Smooth muscle cell (in vitro differentiated cells): Measurements from ENCODE around the gene ZHX3. TPM values are rescaled to one million over a fixed set of nuclear protein-coding genes. Genes with fewer than 3 reads are reported as not detected.

Experiments used
- DNase-seq: peaks from one replicate; lab custom pipeline; 2025; ENCODE audit not compliant: unreplicated experiment; lab: John Stamatoyannopoulos, UW
- H2AFZ ChIP-seq: fragments of 200-600 bp; sonication (generic); 2 replicates; pipeline ENCODE4 v1.6.0; 2016; ENCODE audit warnings: antibody characterized with exemption, low read depth, mild to moderate bottlenecking
- H3F3A ChIP-seq: fragments of 200-600 bp; sonication (generic); 2 replicates; pipeline ENCODE4 v1.6.0; 2017; ENCODE audit warnings: antibody characterized with exemption, low read depth
- H3K27ac ChIP-seq: fragments of 200-600 bp; sonication (generic); 2 replicates; pipeline ENCODE4 v1.5.1; 2016; ENCODE audit warnings: low read depth, mild to moderate bottlenecking
- H3K27me3 ChIP-seq: fragments of 200-600 bp; sonication (generic); 2 replicates; pipeline ENCODE4 v1.6.1; 2016; ENCODE audit warnings: low read depth, mild to moderate bottlenecking
- H3K36me3 ChIP-seq: fragments of 200-600 bp; sonication (generic); 2 replicates; pipeline ENCODE4 v1.5.1; 2016; ENCODE audit warnings: low read depth
- H3K4me1 ChIP-seq: fragments of 200-600 bp; sonication (generic); 2 replicates; pipeline ENCODE4 v1.5.1; 2016; ENCODE audit warnings: low read depth
- H3K4me2 ChIP-seq: fragments of 200-600 bp; sonication (generic); 2 replicates; pipeline ENCODE4 v1.6.0; 2016; ENCODE audit warnings: mild to moderate bottlenecking
- H3K4me3 ChIP-seq: fragments of 200-600 bp; sonication (generic); 2 replicates; pipeline ENCODE4 v1.5.1; 2016; ENCODE audit warnings: mild to moderate bottlenecking
- H3K79me2 ChIP-seq: fragments of 200-600 bp; sonication (generic); 2 replicates; pipeline ENCODE4 v1.6.0; 2016; ENCODE audit warnings: low read depth, mild to moderate bottlenecking
- H3K9ac ChIP-seq: fragments of 200-600 bp; sonication (generic); 2 replicates; pipeline ENCODE4 v1.6.0; 2016; ENCODE audit warnings: low read depth
- H3K9me3 ChIP-seq: fragments of 200-600 bp; sonication (generic); replicated peaks from 2 replicates; pipeline ENCODE4 v1.5.1; 2016; ENCODE audit warnings: low read depth
- H4K20me1 ChIP-seq: fragments of 200-600 bp; sonication (generic); 2 replicates; pipeline ENCODE4 v1.6.0; 2016; ENCODE audit warnings: low read depth
- WGBS: methylation state at CpG from one replicate; pipeline ENCODE4 v1.1.7; 2016; ENCODE audit warnings: low lambda C conversion rate; 5-methylcytosine and 5-hydroxymethylcytosine counted together
- polyA plus RNA-seq: library from polyadenylated mRNA; unstranded; fragments of >200 nt; fragmentation: Nextera tagmentation; extraction: Ambion mirVana; gene quantifications from 2 replicates; pipeline ENCODE4 v1.2.1, GENCODE V29; 2016
- total RNA-seq: library from RNA; depleted of rRNA; stranded (reverse); fragments of >200 nt; gene quantifications from 2 replicates; pipeline ENCODE4 v1.2.3, GENCODE V29; 2014
- TF ChIP-seq, protein P1 (sequence below): fragments of 200-600 bp; sonication (generic); IDR thresholded peaks from 2 replicates; pipeline ENCODE4 v1.5.1; 2017; ENCODE audit warnings: borderline replicate concordance, mild to moderate bottlenecking, antibody characterized with exemption; ENCODE audit not compliant: insufficient read depth, poor library complexity, severe bottlenecking

The ZHX3 gene
- total and polyA plus RNA-seq, 2 experiments from 2014 or later = 10.1 to 17.1 TPM

DNA sequence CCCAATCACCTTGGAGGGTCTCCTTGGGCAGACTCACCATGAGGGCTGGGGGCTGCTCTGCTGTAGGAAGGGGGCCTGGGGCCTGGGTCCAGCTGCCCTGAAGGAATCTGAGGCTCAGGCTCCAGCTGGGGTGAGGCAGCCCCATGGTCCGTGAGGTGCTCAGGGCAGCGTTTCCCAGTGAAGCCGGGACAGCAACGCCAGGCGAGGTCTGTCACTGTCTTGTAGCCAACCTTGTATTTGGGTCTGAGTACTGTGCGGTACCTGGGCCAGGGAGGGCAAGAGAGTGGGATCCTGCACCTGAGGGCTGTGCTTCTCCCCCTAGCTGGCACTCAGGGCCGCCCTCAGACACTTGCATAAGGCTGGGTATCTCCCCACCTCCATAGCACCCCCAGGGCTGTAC lies 46.1 kb upstream of the ZHX3 start:
- Histone ChIP-seq H3K4me1 (peaks cover 6% of the 10 kb centered on the region), H4K20me1 (no peaks in the 10 kb centered on the region), H3K9ac (no peak overlapping the region), H3K4me3 (no peak overlapping the region), H2AFZ (no peak overlapping the region), H3F3A (no peaks in the 10 kb centered on the region), H3K27me3 (peaks cover 39% of the 10 kb centered on the region), H3K79me2 (no peaks in the 10 kb centered on the region), H3K9me3 (no peaks in the 10 kb centered on the region), H3K36me3 (no peaks in the 10 kb centered on the region), H3K4me2 (no peak overlapping the region), H3K27ac (no peak overlapping the region)
- WGBS = 91% methylated on average over 7 of the region's 7 CpGs
- DNase-seq = no peak
- TF ChIP-seq, protein P1, sequence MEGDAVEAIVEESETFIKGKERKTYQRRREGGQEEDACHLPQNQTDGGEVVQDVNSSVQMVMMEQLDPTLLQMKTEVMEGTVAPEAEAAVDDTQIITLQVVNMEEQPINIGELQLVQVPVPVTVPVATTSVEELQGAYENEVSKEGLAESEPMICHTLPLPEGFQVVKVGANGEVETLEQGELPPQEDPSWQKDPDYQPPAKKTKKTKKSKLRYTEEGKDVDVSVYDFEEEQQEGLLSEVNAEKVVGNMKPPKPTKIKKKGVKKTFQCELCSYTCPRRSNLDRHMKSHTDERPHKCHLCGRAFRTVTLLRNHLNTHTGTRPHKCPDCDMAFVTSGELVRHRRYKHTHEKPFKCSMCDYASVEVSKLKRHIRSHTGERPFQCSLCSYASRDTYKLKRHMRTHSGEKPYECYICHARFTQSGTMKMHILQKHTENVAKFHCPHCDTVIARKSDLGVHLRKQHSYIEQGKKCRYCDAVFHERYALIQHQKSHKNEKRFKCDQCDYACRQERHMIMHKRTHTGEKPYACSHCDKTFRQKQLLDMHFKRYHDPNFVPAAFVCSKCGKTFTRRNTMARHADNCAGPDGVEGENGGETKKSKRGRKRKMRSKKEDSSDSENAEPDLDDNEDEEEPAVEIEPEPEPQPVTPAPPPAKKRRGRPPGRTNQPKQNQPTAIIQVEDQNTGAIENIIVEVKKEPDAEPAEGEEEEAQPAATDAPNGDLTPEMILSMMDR = no peak

DNA sequence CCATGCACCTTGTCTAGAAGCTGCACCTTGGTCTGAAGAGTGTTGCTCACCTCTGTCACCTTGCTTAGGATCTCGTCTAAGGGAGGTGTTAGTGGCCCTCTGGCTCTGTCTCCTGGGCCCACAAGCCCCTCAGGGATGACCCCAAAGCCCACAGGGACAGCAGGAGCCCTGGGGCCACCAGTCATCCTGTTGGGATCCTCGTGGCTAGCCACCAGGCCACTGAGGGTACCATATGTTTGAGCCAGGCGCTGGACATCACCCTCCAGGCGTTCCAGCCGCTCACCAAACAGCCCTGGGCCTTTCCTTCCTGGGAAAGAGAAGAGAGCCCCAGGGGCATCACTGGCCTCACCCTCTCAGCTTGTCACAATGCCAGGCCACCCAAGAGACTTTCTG lies 45.2 kb upstream of the ZHX3 start:
- TF ChIP-seq, protein P1 = no peak
- H3K9me3 ChIP-seq = no peaks in the 10 kb centered on the region
- WGBS = 92% methylated on average over 5 of the region's 5 CpGs
- H3K27ac ChIP-seq = no peak overlapping the region
- H3F3A ChIP-seq = no peaks in the 10 kb centered on the region
- peaks cover 35% of the 10 kb centered on the region for H3K27me3 ChIP-seq
- H4K20me1 ChIP-seq = no peaks in the 10 kb centered on the region
- H3K4me2 ChIP-seq = no peak overlapping the region
- H2AFZ ChIP-seq = no peak overlapping the region
- DNase-seq = no peak
- H3K4me1 ChIP-seq = peaks cover 6% of the 10 kb centered on the region
- no peak overlapping the region for H3K9ac ChIP-seq
- no peak overlapping the region for H3K4me3 ChIP-seq
- no peaks in the 10 kb centered on the region for H3K79me2 ChIP-seq
- no peaks in the 10 kb centered on the region for H3K36me3 ChIP-seq

DNA sequence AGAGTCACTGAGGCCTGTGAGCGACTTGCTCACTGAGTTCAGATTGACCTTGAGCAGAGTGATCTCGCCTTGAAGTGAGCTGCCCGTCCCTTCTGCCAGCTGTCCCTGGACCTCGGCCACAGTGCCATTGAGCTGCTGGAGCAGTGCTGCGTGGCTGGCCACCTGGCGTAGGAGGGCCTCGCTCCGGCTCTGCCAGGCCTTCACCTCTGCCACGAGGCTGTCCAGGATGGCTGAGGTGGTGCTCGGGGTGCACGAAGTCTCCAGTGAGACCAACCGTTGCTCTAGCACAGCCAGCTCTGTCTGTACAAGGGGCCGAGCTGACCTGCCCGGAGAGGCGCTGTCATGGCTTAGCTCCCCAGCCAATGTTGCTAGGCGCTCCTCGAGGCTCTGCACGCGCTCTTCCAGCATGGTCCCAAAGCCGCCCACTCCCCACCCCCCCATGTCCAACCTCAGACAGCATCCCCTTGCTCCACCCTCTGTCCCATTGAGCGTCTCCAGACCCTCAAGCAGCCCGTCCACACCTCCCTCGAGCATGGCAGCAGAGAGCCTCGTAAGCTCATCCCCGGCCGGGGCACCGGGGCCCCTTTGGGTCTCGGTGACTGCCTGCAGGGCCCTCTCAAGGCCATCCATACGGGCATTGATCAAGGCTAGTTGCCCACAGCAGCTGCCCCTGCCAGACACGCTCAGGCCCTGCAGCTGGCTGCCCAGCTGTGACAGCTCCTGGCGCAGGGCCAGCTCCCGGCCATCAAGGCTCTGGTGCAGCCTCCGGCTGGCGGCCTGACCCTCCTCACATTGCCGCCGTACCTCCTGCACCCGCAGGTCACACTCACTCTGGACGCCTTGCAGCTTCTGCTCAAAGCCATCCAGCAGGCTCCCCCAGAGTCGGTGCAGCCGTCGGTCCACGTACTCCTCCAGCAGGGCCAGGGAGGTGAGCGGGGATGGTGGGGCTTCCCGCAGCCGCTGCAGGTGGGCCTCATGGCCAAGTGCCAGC lies 44.5 kb upstream of the ZHX3 start:
- no peak for DNase-seq
- no peak overlapping the region for H2AFZ ChIP-seq
- WGBS = 94% methylated on average over 38 of the region's 45 CpGs
- H3K4me1 ChIP-seq = peaks cover 2% of the 10 kb centered on the region
- H3F3A ChIP-seq = no peaks in the 10 kb centered on the region
- H3K9me3 ChIP-seq = no peaks in the 10 kb centered on the region
- H3K79me2 ChIP-seq = no peaks in the 10 kb centered on the region
- no peak overlapping the region for H3K4me3 ChIP-seq
- no peaks in the 10 kb centered on the region for H3K36me3 ChIP-seq
- no peak overlapping the region for H3K27ac ChIP-seq
- H3K9ac ChIP-seq = no peak overlapping the region
- no peaks in the 10 kb centered on the region for H4K20me1 ChIP-seq
- H3K4me2 ChIP-seq = no peak overlapping the region
- H3K27me3 ChIP-seq = peaks cover 28% of the 10 kb centered on the region
- TF ChIP-seq, protein P1 = no peak
